Astrocyte of the hippocampus (primary cell): ENCODE results near the gene RNU6-9.

Experiments used
- DNase-seq: peaks from one replicate; pipeline ENCODE4 v3.0.0; 2011; ENCODE audit warnings: low read depth, low spot score

RNU6-9 gene

DNA sequence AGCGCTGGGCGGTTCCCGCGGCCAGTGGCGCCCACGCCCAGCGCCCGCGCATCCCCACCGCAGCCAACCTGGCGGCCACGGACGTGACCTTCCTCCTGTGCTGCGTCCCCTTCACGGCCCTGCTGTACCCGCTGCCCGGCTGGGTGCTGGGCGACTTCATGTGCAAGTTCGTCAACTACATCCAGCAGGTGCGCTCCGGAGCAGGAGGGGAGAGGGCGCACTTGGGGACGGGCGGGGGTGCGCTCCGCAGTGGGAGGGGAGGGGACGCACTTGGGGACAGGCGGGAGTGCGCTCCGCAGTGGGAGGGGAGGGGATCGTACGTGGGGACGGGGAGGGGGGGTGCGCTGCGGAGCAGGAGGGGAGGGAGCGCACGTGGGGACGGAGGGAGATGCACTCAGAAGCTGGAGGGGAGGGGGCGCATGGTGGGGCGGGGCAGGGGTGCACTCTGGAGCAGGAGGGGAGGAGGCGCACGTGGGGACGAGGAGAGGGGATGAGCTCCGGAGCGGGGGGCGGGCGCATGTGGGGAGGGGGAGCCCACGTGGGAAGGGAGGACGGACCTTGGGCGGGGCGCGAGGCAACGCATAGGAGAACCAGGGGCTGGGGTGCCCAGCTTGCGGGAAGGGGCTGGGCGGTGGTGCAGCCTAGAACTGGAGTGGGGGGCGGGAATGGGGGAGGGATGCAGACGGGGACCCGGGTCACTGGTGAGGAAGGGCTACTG is 25.4 kb downstream of the RNU6-9 start:
- DNase-seq, result no peak

DNA sequence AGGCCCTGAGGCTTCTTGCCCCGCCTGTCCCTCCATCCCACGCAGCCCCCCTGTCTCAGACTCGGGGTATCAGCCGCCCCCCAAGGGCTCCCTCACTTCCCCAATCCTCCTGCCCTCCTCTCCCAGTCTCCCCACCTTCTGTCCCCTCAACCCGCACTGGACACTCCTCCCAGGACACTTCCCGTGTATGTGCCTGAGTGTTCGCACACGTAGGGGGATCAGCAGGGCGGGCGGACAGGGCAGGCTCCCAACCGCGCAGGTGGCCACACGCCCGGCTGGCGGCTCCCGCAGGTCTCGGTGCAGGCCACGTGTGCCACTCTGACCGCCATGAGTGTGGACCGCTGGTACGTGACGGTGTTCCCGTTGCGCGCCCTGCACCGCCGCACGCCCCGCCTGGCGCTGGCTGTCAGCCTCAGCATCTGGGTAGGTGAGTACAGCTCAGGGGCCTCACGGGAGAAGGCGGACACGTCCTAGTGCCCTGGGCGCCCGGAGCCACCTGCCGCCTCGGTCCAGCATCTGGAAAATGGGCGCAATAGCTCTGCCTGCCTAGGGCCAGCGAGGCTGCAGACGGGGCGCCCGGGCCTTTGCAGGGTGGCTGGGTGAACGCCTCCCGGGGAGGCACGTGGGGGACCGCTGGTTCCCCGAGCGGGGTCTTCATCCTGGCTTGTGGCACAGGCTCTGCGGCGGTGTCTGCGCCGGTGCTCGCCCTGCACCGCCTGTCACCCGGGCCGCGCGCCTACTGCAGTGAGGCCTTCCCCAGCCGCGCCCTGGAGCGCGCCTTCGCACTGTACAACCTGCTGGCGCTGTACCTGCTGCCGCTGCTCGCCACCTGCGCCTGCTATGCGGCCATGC is 26.1 kb downstream of the RNU6-9 start:
- DNase-seq, result no peak

DNA sequence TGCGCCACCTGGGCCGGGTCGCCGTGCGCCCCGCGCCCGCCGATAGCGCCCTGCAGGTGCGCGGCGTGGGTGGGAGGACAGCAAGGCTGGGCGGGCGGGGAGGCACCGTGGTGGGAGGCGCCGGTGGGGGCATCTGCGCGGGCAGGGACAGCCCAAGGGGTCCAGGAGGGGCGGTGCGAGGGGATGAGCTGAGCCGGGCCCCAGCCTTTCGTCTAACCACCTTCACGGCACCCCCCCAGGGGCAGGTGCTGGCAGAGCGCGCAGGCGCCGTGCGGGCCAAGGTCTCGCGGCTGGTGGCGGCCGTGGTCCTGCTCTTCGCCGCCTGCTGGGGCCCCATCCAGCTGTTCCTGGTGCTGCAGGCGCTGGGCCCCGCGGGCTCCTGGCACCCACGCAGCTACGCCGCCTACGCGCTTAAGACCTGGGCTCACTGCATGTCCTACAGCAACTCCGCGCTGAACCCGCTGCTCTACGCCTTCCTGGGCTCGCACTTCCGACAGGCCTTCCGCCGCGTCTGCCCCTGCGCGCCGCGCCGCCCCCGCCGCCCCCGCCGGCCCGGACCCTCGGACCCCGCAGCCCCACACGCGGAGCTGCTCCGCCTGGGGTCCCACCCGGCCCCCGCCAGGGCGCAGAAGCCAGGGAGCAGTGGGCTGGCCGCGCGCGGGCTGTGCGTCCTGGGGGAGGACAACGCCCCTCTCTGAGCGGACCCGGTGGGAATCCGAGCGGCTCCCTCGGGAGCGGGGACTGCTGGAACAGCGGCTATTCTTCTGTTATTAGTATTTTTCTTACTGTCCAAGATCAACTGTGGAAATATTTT is 27.0 kb downstream of the RNU6-9 start:
- no peak for DNase-seq

DNA sequence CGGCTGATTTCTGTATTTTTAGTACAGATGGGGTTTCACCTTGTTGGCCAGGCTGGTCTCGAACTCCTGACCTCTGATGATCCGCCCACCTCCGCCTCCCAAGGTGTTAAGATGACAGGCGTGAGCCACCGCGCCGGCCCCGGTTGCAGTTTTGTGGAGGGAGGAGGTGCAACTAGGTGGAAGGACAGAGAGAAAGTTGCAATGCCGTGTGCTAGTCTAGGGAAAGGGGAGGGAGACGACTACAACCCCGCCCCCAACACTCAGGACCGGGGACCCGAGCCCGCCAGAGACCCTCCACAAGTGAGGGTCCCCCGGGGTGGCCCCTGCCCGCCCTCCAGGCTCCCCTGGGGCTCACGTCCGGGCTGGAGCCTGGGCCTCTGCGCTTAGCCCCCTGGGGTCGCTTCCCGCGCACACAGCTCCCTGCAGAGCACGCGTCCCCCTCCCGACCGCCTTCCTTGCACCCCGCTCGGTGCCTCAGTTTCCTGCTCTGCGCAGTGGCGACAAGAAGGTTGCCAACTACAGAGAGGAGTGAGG is 31.3 kb downstream of the RNU6-9 start:
- no peak for DNase-seq

DNA sequence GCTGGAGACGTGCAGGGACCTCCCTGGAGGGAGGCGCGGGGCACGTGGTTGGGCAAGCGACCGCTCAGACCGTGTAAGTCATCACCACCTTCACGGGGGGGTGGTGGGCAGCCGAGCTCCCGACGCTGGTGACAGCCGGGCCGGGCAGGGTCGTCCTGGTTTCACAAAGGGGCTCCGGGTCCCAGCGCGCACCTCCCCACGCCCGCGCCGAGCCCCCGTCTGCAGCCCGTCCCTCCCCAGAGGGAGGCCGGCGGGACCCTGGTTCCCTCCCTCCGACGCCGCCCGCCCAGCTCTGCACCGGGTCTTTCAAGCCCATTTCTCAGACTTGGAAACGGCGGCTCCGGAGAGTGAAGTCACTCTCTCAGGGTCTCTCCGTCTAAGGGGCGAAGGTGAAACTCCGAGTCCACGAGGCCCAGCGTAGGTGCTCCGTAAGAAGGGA is 31.8 kb downstream of the RNU6-9 start:
- DNase-seq, result peak; percentile 51

DNA sequence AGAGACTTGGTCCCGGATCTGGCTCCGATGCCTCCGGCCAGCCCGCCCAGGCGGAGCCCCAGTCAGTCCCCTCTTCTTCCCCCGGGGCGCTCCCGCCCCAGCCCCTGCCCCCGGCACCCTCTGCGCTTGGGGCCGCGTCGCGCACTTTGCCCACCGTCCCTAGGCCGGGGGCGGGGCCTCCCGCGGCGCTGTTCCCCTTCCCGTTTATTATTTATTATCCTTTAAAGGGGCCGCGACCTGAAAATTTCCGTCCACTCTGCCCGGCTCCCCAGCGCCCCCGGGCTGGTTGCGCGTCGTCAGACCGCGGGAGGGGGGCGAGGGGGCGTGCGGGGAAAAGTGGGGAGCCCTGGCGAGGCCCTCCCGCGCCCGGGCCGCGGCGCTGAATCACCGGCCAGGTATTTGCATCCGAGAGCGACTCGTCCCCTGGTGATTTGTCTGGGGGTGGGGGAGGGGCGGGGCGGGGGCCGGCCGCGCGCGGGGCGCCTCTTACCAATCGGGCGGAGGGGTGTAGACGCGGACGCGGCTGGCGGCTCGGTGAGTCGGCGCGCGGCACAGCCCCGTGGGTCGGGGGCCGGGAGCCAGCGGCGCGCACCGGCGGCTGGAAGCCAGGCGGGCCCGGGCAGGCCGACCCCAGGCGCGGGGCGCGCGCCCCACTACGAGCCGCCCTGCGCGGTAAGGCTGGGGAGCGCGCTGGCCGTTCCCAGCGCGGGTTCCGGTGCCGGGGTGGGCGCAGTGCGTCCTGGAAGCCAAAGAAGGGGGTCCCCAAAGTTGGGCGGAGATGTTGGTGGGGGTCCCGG is 32.4 kb downstream of the RNU6-9 start, which contains the start of gene ARID3A:
Gene ARID3A, plus strand, starts transcription at position 510 of the 797 bp plus-strand sequence. CDS start 3,494 bp downstream, outside the sequence.
- DNase-seq, result peak; percentile 93

DNA sequence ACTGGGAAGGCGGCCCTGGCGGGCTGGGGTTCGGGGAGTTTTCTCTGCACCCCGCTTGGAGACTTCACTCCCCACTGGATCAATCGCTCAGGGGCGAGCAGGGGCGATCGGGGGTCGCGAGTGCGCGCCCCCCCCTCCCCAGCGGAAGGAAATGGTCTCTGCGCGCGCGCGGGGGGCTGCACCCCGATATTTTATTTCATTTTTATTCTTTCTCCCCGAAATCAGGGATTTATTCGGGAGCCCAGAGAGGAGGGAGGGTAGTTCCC is 33.0 kb downstream of the RNU6-9 start:
- no peak for DNase-seq

DNA sequence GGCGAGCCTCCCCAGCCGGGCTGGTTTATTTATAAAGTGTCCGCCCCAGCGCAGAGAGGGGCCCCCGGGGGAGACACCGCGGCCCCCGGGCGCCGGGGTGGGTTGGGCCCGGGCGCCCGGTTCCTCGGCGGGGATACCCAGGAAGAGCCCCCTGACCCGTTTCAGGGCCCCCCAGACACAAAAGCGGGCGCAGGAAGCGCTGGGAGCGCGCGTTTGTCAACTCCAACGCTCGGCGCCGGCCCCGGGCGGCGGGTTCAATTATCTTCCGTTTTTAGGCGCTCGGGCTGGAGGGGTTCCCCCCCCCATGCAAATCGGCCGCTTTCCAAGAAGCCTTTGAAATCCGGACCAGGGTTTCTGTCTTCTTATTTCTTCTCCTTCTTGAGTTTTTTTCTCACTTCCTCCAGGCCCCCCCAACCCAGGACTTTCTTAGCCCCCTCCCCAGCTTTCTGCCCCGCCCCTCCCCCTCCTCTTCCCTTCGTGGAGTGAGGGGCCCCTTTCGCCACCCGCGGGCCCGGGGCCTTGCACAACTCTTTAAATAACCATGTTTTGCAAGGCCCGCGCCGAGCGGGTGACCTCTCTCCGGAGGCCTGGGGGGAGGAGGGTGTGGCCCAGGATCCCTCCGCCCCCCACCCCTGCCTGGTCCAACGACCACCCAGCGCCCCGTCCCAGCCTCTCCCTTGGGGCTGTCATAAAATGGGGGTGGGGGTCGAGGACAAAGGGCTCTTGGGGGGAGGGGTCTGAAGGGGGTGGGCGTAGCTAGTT is 33.5 kb downstream of the RNU6-9 start:
- DNase-seq, result peak; percentile 59

DNA sequence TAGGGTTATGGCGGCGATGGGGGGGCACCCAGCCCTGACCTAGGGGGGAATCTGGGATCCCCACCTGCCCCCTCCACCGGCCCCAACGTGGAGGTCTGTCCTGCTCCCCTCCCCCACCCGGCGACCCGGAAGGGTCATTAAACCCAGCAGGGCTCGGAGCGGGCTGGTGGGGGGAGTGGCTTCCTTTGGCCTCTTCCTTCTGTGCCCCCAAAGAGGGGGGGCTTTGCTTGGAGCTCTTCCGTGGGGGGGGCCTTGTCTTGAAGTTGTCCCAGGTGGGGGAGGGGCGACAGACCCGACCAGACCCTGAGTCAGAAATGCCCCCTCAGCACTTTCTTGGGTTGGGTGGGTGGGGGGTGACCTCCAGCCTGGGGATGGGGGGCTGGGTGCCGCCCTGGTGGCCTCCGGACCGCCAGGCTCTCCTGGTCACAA is 34.1 kb downstream of the RNU6-9 start:
- DNase-seq, result no peak

DNA sequence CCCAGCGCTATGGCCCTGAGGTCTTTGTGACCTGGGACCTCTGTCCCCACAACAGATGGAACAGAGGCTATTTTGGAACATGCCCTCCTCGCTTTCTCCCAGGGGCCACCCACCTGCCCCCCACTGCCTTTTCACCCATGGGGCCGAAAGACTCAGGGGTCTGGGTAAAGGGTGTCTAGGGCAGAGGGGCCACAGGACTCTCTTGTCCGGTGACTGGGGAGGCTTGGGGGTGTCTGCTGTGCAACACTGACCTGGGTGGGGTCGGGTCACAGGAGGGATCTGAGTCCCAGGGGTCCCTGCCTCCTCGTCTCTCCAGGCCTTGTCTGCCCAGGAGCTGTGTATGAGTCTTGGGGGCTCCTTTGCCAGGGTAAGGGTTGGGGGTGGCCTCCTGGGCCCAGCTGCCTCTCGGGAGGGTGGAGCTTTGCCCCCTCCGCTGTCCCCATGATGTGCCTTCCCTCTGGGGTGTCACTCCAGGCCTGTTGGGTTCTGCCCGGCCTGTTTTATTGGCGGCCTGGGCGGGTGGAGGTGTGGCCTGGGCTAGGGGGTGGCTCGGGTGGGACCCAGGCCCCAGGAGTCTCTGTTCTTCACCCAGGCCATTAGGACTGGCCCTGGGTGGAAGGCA is 34.6 kb downstream of the RNU6-9 start:
- no peak for DNase-seq

DNA sequence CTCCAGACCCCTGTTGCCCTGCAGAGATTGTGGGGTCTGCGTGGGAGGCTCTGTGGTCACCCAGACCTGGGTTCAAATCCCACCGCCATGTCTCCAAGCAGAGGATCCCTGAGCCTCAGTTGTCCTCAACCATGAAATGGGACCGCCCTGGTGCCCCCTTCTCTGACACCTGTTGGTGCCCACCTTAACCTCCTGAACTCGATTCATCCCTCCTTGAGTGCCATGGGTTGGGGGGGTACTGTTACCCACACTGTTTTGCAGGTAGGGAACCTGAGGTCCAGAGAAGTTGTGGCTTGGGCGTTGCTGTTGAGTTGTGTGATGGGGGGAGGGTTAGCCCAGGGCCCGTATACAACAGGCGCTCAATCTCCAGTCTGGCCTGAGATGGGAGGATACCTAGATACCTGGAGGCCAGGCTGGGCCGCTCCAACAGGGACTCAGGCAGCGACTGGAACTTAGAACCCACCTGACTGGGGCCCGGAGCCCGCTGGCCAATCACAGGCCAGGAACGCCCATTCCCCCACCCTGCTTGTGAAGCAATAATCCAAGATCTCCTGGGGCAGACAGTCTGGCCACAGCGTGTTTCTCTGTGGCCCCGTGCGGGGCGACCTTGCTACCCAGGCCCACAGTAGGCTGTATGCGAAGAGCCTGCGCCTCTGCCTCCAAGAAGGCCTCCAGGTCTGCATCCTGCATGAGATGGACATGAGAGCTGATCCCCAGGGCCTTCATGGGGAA is 35.4 kb downstream of the RNU6-9 start:
- DNase-seq, result no peak

DNA sequence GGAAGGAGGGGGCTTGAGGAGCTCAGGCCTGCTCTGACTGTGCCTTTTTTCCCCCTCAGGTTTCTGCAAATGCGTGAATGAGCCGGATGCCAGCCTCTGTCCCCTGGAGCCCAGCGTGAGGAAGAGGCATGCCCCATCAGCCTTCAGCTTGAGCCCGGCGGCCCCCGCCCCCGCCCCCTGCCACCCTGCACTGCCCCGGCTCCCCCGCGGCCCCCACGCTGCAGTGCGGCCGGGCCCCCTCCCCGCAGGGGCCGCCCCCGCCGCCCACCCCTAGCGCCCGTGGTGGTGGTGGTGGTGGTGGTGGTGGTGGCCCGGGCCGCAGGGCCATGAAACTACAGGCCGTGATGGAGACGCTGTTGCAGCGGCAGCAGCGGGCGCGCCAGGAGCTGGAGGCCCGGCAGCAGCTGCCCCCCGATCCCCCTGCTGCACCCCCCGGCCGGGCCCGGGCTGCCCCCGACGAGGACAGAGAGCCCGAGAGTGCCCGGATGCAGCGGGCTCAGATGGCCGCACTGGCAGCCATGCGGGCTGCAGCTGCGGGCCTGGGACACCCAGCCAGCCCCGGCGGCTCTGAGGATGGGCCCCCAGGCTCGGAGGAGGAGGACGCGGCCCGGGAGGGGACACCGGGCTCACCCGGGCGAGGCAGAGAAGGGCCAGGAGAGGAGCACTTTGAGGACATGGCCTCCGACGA is 36.1 kb downstream of the RNU6-9 start:
- no peak for DNase-seq

DNA sequence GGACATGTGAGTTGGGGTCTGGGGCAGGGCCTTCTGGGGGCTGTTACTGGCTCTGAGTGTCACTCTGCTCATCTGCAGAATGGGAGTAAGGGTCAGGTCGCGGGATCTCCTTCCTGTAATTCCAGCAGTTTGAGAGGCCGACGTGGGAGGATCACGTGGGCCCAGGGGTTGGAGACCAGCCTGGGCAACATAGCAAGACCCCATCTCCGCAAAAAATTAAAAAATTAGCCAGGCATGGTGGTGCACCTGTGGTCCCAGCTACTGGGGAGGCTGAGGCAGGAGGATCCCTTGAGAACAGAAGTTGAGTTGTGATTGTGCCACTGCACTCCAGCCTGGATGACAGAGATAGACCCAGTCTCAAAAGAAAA is 36.6 kb downstream of the RNU6-9 start:
- no peak for DNase-seq

DNA sequence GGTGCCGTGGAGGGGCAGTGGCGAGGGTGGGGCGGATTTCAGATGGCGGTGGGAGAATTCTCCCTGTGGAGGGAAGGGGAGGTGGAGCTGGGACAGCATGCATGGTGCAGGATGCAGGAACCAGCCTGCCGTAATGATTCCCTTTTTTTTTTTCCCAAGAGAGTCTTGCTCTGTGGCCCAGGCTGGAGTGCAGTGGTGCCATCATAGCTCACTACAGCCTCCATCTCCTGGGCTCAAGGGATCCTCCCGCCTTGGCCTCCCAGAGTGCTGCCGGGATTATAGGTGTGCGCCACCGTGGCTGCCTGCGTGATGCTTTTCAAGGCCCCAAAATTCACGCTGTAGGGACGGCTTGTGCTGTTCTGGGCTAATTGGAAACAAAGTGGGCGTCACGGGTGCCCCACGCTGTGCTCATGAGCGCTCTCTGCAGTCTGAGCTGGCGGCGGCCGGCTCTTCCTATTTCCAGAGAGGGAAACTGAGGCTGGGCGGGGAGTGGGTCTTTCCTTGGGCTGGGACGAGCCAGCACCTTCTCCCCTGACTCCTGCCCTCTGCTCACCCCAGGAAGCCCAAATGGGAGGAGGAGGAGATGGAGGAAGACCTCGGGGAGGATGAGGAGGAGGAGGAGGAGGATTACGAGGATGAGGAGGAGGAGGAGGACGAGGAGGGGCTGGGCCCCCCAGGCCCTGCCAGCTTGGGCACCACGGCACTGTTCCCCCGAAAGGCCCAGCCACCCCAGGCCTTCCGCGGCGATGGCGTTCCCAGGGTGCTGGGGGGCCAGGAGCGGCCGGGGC is 38.8 kb downstream of the RNU6-9 start:
- no peak for DNase-seq

DNA sequence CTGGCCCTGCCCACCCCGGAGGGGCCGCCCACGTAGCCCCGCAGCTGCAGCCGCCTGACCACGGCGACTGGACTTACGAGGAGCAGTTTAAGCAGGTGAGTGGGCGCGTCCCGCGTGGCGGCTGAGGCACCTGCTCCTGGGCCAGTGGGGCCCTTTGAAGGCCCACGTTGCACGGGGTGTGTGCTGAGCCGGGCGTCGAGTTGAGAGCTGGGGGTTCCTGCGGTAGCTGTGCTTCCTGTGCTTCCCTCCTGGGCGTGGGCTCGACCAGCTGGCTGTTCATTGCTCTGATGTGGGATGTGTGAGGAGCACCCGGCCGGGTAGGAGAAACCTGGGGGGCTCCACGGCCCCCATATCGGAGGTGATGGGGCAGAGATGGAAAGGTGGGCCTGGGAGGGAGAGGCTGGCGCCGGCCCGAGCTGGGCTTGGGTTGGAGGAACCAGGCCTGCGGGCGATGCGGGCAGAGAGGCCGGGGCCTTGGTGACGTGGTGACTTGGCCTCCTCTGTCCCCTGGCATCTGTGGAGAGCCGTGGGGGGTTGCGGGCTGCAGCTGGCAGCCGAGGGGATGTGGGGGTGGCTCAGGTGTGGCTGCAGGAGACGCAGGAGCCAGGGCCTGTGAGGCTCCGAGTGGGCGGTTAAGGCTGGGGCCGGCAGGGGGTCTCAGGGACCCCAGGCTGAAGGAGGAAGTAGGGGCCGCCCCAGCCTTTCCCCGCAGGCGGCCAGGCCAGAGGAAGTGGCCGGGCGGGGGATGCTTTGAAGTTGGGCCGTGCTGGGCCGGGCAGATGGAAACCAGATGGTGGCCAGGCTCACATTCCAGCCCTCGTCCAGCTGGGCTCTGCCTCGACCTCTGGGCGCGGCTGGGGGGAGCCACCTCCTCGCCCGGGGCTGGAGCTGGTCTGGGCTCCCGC is 39.6 kb downstream of the RNU6-9 start:
- DNase-seq, result peak; percentile 71

DNA sequence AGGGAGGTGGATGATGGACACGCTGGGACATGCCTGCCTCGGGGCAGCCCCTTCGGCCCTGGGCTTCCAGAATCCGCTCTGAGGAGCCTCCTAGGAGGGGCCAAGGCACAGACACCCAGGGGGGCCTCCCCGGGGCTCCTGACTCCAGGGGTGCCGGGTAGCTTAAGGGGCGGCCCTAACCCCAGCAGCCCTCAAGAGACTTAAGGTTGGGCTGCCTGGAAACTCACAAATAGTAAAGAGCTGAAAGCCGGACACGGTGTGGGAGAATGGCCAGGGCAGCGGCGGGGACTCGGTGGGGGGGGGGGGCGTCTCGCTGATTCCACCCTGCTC is 40.2 kb downstream of the RNU6-9 start:
- DNase-seq, result no peak
